HEK293T (cell line): ENCODE data around the gene DNAH14.
"Not testable (repeated sequence)": the region's sequence is repeated elsewhere in the genome, so short reads cannot be mapped to it uniquely, and the experiment has no call there.

Experiments used
- CTCF ChIA-PET: fragments of 350-600 bp; formaldehyde crosslinking; extraction: SDS; loops from one replicate; lab custom pipeline; 2021; ENCODE audit warnings: antibody characterized with exemption, inconsistent platforms; lab: Yijun Ruan, JAX
- POLR2A ChIA-PET: fragments of 350-600 bp; formaldehyde crosslinking; extraction: SDS; loops from one replicate; lab custom pipeline; 2020; ENCODE audit warnings: antibody characterized with exemption, inconsistent platforms; lab: Yijun Ruan, JAX
- DNase-seq: peaks from one replicate; pipeline ENCODE4 v3.0.0; 2012; ENCODE audit warnings: mixed read lengths; ENCODE audit errors: extremely low spot score
- ARNT ChIP-seq: fragments of 450-650 bp; IDR thresholded peaks from 2 replicates; pipeline ENCODE4 v1.6.1; 2017; ENCODE audit warnings: mild to moderate bottlenecking
- BHLHE40 ChIP-seq: fragments of 450-650 bp; IDR thresholded peaks from 2 replicates; pipeline ENCODE4 v1.6.1; 2016; ENCODE audit warnings: mild to moderate bottlenecking, moderate library complexity, borderline replicate concordance
- CTBP1 ChIP-seq: fragments of 450-650 bp; IDR thresholded peaks from 2 replicates; pipeline ENCODE4 v1.6.1; 2016; ENCODE audit warnings: borderline replicate concordance
- ELF4 ChIP-seq: fragments of 450-650 bp; IDR thresholded peaks from 2 replicates; pipeline ENCODE4 v1.6.1; 2017; ENCODE audit warnings: antibody characterized with exemption
- FOXA1 ChIP-seq: fragments of 450-650 bp; IDR thresholded peaks from 2 replicates; pipeline ENCODE4 v1.6.1; 2016; ENCODE audit warnings: mild to moderate bottlenecking
- FOXK2 ChIP-seq: fragments of 450-650 bp; IDR thresholded peaks from 2 replicates; pipeline ENCODE4 v1.6.1; 2016; ENCODE audit warnings: mild to moderate bottlenecking
- FOXM1 ChIP-seq: fragments of 450-650 bp; IDR thresholded peaks from 2 replicates; pipeline ENCODE4 v1.6.1; 2017; ENCODE audit warnings: mild to moderate bottlenecking, borderline replicate concordance
- HDGF ChIP-seq: fragments of 450-650 bp; IDR thresholded peaks from 2 replicates; pipeline ENCODE4 v1.6.1; 2017; ENCODE audit warnings: antibody characterized with exemption, borderline replicate concordance
- L3MBTL2 ChIP-seq: fragments of 450-650 bp; conservative IDR thresholded peaks from 2 replicates; pipeline ENCODE4 v1.6.1; 2016; ENCODE audit warnings: mild to moderate bottlenecking
- LEF1 ChIP-seq: fragments of 450-650 bp; IDR thresholded peaks from 2 replicates; pipeline ENCODE4 v1.6.1; 2017; ENCODE audit warnings: mild to moderate bottlenecking, borderline replicate concordance
- NFRKB ChIP-seq: fragments of 450-650 bp; IDR thresholded peaks from 2 replicates; pipeline ENCODE4 v1.6.1; 2016; ENCODE audit warnings: mild to moderate bottlenecking, moderate library complexity
- SP1 ChIP-seq: fragments of 450-650 bp; IDR thresholded peaks from 2 replicates; pipeline ENCODE4 v1.6.1; 2017
- SUZ12 ChIP-seq: fragments of 450-650 bp; IDR thresholded peaks from 2 replicates; pipeline ENCODE4 v1.6.1; 2016; ENCODE audit warnings: mild to moderate bottlenecking
- TARDBP ChIP-seq: fragments of 450-650 bp; IDR thresholded peaks from 2 replicates; pipeline ENCODE4 v1.6.1; 2016
- ZNF384 ChIP-seq: fragments of 450-650 bp; IDR thresholded peaks from 2 replicates; pipeline ENCODE4 v1.6.1; 2016
- TF ChIP-seq, protein P1 (sequence below): fragments of 450-650 bp; IDR thresholded peaks from 2 replicates; pipeline ENCODE4 v1.6.1; 2016

Gene DNAH14

GRCh38 chr1:224922404-224923164 lies 6.9 kb upstream of the DNAH14 start:
- ChIA-PET CTCF (interaction anchor here (0.5 to 1.4 kb wide), 30 partner anchors 8 to 520 kb away, joined by 3 to 25 read pairs (median 4); partner anchors contain the start of gene CNIH3), POLR2A (interaction anchor here (0.6 to 1.0 kb wide), 2 partner anchors 28 to 71 kb away, joined by 3 read pairs; no protein-coding TSS in a partner anchor)
- no peak for TF ChIP-seq FOXK2
- no peak for TF ChIP-seq LEF1
- no peak for TF ChIP-seq BHLHE40
- no peak for TF ChIP-seq SP1
- no peak for TF ChIP-seq FOXM1
- peak; percentile 80 for DNase-seq

GRCh38 chr1:224923726-224924125 lies 5.7 kb upstream of the DNAH14 start:
- CTCF ChIA-PET, result interaction anchor here (0.6 to 1.4 kb wide), 3 partner anchors 410 to 607 kb away, joined by 3 to 18 read pairs (median 4); no protein-coding TSS in a partner anchor
- POLR2A ChIA-PET, result no interaction called here
- no peak for DNase-seq
- TF ChIP-seq HDGF (no peak), SUZ12 (no peak), LEF1 (no peak), NFRKB (no peak)
- TF ChIP-seq, protein P1, sequence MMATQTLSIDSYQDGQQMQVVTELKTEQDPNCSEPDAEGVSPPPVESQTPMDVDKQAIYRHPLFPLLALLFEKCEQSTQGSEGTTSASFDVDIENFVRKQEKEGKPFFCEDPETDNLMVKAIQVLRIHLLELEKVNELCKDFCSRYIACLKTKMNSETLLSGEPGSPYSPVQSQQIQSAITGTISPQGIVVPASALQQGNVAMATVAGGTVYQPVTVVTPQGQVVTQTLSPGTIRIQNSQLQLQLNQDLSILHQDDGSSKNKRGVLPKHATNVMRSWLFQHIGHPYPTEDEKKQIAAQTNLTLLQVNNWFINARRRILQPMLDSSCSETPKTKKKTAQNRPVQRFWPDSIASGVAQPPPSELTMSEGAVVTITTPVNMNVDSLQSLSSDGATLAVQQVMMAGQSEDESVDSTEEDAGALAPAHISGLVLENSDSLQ, result no peak

DNA sequence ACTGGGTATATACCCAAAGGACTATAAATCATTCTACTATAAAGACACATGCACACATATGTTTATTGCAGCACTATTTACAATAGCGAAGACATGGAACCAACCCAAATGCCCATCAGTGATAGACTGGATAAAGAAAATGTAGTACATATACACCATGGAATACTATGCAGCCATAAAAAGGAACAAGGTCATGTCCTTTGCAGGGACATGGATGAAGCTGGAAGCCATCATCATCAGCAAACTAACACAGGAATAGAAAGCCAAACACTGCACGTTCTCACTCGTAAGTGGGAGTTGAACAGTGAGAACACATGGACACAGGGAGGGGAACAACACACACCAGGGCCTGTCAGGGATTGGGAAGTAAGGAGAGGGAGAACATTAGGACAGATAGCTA lies 1.8 kb upstream of the DNAH14 start:
- DNase-seq, CTCF ChIA-PET, POLR2A ChIA-PET: not testable (repeated sequence)

DNA sequence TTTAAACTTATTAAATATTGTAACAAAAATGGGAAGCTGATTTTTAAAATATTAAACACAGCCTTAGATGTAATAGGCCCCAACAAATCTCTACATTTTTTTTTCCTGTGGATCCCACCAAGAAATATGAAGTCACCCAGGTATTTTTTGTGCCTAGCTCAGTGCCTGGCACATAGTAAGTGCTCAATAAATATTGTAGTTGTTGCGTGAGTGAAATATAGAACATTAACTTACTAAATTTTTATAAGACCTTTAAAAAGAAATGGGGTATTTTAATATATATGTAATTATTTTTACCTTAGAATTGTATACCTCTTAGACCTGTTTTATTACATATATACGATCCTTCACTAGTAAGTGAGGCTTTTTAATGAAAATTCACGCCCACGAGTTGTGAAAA lies 569 bp upstream of the DNAH14 start:
- TF ChIP-seq SP1 (no peak), FOXK2 (no peak), NFRKB (no peak), ELF4 (no peak), TARDBP (no peak), FOXA1 (no peak), BHLHE40 (no peak), ARNT (no peak)
- TF ChIP-seq, protein P1, result no peak
- CTCF ChIA-PET, result no interaction called here
- POLR2A ChIA-PET, result no interaction called here
- no peak for DNase-seq

- no peak for TF ChIP-seq FOXK2
- TF ChIP-seq L3MBTL2, result no peak
- TF ChIP-seq LEF1, result no peak
- no peak for TF ChIP-seq SUZ12
- no peak for TF ChIP-seq BHLHE40
- TF ChIP-seq TARDBP, result no peak
- no peak for TF ChIP-seq HDGF
- TF ChIP-seq CTBP1, result no peak
- TF ChIP-seq FOXA1, result no peak
- no peak for TF ChIP-seq FOXM1
- POLR2A ChIA-PET, result no interaction called here
- CTCF ChIA-PET, result no interaction called here
Observed at GRCh38 chr1:224931605-224932004, 2.1 kb downstream of the DNAH14 start.

DNA sequence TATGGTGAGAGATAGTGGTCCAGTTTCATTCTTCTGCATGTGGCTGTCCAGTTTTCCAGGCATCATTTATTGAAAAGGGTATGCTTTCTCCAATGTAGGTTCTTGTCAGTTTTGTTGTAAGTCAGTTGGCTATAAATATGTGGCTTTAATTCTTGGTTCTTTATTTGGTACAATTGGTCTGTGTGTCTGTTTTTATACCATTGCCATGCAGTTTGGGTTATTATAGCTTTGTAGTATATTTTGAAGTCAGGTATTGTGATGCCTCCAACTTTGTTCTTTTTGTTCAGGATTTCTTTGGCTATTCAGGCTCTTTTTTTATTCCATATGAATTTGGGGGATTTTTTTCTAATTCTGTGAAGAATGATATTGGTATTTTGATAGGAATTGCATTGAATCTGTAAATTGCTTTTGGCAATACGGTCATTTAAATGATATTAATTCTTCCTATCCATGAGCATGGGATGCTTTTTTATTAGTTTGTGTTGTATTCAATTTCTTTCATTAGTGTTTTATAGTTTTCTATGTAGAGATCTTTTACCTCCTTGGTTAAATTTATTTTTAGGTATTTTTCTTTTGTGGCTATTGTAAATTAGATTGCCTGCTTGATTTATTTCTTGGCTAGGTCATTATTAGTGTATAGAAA lies 3.3 kb downstream of the DNAH14 start:
- TF ChIP-seq LEF1 (no peak), TARDBP (no peak), NFRKB (no peak), ZNF384 (no peak), ARNT (no peak), CTBP1 (no peak)
- TF ChIP-seq, protein P1, result no peak
- ChIA-PET CTCF (no interaction called here), POLR2A (no interaction called here)
- no peak for DNase-seq

More at GRCh38 chr1:224931605-224932004, 2.1 kb downstream of the DNAH14 start:
- DNase-seq, result no peak

DNA sequence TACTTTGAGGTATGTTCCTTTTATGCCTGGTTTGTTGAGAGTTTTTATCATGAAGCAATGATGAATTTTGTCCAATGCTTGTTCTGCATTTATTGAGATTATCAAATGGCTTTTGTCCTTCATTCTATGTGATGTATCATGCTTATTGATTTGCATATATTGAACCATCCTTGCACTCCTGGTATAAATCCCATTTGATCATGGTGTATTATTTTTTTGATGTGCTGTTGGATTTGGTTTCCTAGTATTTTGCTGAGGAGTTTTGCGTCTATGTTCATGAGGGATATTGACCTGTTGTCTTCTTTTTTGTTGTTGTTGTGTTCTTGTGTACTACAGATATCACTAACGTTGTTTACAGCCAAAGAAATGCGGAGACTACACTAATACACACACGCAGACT lies 4.1 kb downstream of the DNAH14 start:
- ChIA-PET CTCF (no interaction called here), POLR2A (no interaction called here)
- DNase-seq, result no peak
- TF ChIP-seq ZNF384, result no peak
- TF ChIP-seq, protein P1, result no peak
- no peak for TF ChIP-seq LEF1
- no peak; the same call in 1 of the 2 replicates for TF ChIP-seq L3MBTL2
- no peak for TF ChIP-seq SUZ12
- no peak for TF ChIP-seq NFRKB
- no peak for TF ChIP-seq HDGF
- no peak for TF ChIP-seq FOXA1
- TF ChIP-seq FOXK2, result no peak
- no peak for TF ChIP-seq CTBP1
